GM12892 (cell line): ENCODE results near the gene MPV17L2.
A peak's percentile ranks its signal among the peaks of the same experiment; 100 is the strongest.

Experiments used
- DNase-seq: peaks from one replicate; pipeline ENCODE4 v3.0.0; 2011; ENCODE audit not compliant: insufficient read length
- FAIRE-seq: peaks from 2 replicates; lab custom pipeline; 2011; peaks lifted over from hg19 to GRCh38; lab: Jason Lieb, UNC
- POLR2A ChIP-seq: IDR thresholded peaks from 2 replicates; pipeline ENCODE4 v1.6.1; 2011; ENCODE audit warnings: low read depth, low read length, control low read depth
- POLR2AphosphoS5 ChIP-seq: IDR thresholded peaks from 2 replicates; pipeline ENCODE4 v1.6.1; 2011; ENCODE audit warnings: low read depth, low read length, control low read depth
- TAF1 ChIP-seq: IDR thresholded peaks from 2 replicates; pipeline ENCODE4 v1.6.1; 2011; ENCODE audit warnings: low read depth, mild to moderate bottlenecking, control low read depth, low read length, borderline replicate concordance

Gene MPV17L2

DNA sequence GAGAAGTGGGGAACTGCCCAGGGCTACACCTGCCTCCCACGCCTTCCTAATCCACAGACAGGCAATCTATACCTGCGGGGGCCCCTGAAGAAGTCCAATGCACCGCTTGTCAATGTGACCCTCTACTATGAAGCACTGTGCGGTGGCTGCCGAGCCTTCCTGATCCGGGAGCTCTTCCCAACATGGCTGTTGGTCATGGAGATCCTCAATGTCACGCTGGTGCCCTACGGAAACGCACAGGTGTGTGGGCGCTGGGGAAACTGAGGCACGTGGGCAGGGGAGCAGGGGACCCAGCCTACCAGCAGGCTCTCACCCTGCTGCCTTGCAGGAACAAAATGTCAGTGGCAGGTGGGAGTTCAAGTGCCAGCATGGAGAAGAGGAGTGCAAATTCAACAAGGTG lies 18.0 kb upstream of the MPV17L2 start:
- DNase-seq: no peak
- no peak for TF ChIP-seq POLR2AphosphoS5
- peak; percentile 48 for FAIRE-seq

DNA sequence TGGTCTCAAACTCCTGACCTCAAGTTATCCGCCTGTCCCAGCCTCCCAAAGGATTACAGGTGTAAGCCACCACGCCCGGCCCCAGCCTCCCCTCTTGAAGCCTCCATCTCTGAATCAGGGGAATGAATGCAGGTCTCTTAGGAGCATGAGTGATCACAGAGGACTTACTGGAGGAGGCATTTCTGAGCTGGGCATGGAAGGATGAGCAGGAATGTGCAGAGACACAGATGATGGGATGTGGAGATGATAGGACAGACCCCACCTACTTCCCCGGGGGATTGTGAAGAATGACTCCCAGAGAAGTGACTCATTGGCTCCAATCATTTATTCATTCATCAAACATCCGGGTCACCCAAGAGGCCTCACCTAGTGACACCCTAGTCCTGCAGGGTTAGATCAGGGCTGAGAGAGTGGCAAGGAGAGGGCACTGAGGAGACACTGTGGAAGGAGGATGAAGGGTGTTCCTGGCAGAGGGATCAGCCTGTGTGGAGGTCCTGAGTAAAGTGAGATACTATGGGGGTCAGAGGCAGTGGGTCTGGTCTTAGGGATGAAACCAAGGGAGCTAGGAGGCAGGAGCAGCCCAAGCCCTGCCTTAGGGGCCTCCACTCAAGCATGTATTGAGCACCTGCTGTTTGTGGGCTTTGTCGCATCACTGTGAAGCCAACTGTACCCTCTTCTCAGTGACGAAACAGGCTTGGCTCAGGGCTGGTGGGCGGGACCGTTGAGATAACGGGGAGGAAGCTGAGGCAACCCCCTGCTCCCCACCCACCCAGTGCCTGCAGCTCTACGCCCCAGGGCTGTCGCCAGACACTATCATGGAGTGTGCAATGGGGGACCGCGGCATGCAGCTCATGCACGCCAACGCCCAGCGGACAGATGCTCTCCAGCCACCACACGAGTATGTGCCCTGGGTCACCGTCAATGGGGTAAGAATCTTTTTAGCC lies 16.4 kb upstream of the MPV17L2 start:
- no peak for TF ChIP-seq TAF1
- TF ChIP-seq POLR2AphosphoS5: no peak
- no peak for TF ChIP-seq POLR2A
- FAIRE-seq (no peak), DNase-seq (no peak)

DNA sequence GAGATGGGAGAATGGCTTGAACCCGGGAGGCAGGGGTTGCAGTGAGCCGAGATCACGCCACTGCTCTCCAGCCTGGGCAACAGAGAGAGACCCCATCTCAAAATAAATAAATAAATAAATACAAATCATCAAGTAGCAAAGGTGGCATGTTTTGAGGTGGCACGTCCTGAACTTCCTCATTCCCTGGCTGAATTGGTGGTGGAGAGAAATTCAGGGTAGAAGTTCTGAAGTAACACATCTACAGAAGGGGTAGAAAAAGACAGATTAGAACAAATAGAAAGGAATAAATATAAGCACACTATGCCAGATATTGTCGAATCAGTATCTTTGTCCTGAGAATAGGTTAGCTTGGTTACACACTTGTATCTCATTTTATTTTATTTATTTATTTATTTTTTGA lies 13.1 kb upstream of the MPV17L2 start:
- DNase-seq (no peak), FAIRE-seq (no peak)
- TF ChIP-seq POLR2A (no peak), TAF1 (no peak), POLR2AphosphoS5 (no peak)

DNA sequence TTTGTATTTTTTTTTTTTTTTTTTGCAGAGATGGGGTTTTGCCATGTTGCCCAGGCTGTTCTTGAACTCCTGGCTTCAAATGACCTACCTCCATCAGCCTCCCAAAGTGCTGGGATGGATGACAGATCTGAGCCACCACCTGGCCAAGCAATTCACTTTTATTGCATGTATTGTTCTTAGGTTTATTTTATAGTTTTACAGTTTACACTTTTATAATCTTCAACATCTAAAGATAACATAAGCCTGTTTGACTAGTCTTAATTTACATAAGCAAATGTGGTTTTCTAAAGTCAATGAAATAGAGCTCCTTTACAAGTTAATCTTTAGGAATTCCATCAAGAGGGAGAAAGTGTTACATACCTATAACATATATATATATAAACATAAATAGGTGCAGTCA lies 9.5 kb upstream of the MPV17L2 start:
- no peak for TF ChIP-seq TAF1
- TF ChIP-seq POLR2A: no peak
- TF ChIP-seq POLR2AphosphoS5: no peak
- FAIRE-seq (no peak), DNase-seq (no peak)

DNA sequence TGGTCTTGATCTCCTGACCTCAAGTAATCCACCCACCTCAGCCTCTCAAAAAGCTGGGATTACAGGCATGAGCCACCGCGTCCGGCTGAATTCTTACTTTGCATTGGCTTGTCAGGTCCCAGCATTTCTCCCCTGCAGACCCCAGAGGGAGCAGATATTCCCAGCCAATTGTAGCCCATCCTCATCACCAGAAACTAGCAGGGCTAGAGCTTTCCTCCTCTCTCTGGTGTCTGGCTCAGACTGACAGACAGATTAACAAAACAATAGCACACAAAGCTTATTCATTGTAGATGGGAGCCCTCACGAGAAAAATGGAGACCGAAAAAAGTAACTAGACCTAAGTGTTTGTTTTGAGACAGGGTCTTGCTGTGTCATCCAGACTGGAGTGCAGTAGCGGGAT lies 7.5 kb upstream of the MPV17L2 start:
- TF ChIP-seq POLR2AphosphoS5 (no peak), TAF1 (no peak), POLR2A (no peak)
- no peak for FAIRE-seq

DNA sequence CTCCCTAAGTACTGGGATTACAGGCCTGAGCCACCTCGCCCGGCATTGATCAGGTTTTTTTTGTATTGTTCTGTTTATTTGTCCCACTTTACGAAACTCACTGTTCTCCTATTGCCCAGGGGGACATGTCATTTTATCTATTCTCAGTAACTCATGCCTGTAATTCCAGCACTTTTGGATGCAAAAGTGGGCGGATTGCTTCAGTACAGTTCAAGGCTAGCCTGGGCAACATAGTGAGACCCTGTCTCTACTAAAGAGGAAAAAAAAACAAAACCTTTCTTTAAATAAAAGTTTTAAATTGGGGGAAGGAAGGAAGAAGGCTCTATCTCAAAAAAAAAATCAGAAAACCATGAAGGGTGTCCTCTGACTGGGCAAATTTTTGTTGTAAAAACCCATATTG lies 2.7 kb upstream of the MPV17L2 start:
- no peak for TF ChIP-seq POLR2A
- TF ChIP-seq TAF1: no peak
- no peak for TF ChIP-seq POLR2AphosphoS5
- FAIRE-seq: no peak
- no peak for DNase-seq

More for the DNA sequence above, 7.5 kb upstream of the MPV17L2 start:
- DNase-seq: no peak

DNA sequence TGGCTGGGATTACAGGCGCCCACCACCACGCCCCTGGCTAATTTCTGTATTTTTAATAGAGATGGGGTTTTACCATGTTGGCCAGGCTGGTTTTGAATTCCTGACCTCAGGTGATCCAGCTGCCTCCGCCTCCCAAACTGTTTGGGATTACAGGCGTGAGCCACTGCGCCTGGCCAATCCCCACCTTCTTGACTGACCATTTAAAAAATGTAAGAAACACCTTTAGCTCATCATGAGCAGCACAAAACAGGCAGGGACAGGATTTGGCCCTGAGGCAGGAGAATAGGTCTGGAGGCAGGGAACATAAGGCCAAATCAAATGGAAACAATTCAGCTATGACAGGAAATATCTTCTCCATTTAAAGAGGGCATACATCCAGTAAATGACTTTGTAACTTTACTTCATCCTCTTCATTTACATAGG lies 1.4 kb upstream of the MPV17L2 start:
- no peak for TF ChIP-seq POLR2AphosphoS5
- FAIRE-seq (peak; percentile 40), DNase-seq (no peak)

DNA sequence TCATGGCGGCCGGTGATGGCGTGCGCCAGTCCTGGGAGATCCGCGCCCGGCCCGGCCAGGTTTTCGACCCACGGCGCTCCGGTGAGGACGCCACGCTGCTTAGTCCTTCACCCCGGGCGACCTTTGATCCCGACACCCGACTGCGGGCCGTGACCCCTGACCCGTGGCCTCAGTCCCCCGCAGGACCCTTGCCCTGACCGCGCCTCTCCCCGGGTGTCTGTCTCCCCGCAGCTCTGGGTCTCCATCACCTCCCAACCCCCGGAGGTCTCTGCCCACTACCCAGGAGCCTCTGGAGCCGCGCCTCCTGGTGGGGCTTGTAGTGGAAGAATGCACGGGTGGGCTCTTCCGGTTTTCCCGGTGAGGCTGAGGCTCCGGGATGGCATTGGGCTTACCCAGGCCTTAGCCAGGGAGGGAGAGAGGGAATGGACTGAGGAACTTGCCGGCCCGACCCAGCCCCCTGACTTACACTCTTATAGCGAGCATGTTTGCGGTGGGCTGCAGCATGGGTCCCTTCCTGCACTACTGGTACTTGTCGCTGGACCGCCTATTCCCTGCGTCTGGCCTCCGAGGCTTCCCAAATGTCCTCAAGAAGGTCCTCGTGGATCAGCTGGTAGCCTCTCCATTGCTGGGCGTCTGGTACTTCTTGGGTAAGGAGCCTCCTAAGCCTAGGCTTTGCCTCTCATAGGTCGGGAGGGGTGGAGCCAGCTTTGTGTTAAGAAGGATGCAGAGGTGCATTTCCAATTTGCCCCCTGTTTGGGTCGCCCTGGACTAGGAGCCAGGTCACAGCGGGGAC lies 566 bp downstream of the MPV17L2 start:
- no peak for TF ChIP-seq POLR2A
- TF ChIP-seq POLR2AphosphoS5: no peak
- TF ChIP-seq TAF1: no peak
- DNase-seq (no peak), FAIRE-seq (no peak)

DNA sequence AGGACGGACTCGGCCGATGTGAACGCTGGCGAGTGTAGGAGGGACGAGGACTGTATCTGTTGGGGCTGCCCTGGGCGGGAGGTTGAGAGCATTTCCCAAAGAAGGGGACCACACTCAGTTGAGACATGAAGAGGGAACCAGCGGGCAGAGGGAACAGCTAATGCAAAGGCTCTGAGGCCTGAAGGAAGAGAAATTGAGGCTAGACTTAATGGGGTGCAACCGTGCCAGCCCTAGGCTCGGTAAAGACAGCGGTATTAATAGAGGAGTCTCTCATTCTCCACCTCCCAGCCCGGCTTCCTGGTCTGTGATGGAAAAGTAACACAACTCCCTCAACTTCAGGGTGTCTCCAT lies 1.1 kb downstream of the MPV17L2 start:
- no peak for FAIRE-seq
- no peak for TF ChIP-seq POLR2A
- no peak for TF ChIP-seq TAF1
- no peak for TF ChIP-seq POLR2AphosphoS5
- DNase-seq: no peak

DNA sequence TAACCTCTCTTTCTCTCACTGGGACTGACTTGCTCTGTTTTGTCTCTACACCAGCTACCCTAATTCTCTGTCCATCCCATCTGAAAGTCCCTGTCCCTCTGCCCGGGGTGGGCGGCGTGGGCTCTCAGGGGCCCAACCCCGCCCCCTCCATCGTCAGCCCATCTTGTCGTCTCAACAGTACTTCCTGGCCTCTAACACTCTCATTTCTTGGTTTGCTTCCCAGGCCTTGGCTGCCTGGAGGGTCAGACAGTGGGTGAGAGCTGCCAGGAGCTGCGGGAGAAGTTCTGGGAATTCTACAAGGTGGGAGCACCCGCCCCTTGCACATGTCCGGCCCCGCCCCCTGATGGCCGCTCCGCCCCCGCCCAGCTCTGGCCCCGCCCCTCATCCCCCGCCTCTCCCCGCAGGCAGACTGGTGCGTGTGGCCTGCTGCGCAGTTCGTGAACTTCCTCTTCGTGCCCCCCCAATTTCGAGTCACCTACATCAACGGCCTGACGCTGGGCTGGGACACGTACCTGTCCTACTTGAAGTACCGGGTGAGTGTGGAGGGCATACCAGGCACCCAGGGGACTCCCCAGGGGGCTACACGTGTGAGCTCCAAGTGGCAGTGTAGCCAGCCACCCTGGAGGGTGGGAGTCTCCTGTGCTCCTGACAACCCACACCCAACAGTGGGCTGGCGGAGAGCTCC lies 1.7 kb downstream of the MPV17L2 start:
- TF ChIP-seq TAF1: no peak
- TF ChIP-seq POLR2AphosphoS5: no peak
- no peak for TF ChIP-seq POLR2A
- DNase-seq: peak; percentile 60
- peak; percentile 85 for FAIRE-seq

DNA sequence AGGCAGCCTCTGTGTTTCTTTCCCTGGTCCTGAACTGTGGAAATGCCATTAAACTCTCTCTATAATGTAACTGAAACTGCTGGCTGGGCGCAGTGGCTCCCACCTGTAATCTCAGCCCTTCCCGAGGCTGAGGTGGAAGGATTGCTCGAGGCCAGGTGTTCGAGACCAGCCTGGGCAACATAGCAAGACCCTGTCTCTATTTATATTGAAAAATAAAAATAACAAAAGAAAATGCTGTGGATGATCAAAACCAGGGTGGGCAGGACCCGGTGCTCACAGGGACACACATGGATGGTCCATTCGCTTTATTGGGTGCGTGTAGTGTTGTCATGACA lies 3.5 kb downstream of the MPV17L2 start:
- FAIRE-seq (no peak), DNase-seq (no peak)
- TF ChIP-seq TAF1: no peak
- no peak for TF ChIP-seq POLR2A
- no peak for TF ChIP-seq POLR2AphosphoS5

DNA sequence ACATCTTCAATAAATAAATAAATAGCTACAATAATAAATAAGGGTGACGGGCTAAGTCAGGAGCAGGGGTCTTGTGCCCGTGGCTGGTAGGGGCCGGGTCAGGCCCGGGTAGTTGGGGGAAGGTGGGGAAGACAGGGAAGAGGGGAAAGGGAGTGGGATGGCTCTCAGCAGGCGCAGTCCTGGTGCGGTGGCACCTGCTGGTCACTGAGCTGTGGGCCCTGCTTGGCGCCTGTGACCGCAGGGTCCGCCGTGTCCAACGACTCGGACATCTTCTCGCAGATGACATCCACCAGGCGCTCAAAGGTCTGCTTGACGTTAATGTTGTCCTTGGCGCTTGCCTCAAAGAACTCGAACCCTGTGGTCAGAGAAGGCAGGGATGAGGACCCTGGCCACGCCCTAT lies 4.3 kb downstream of the MPV17L2 start:
- DNase-seq (no peak), FAIRE-seq (no peak)
- TF ChIP-seq TAF1 (no peak), POLR2AphosphoS5 (no peak), POLR2A (no peak)
